AG09309 (cell line): Measurements from ENCODE around the gene PTCD2.

Source experiments
- DNase-seq: peaks from one replicate; pipeline ENCODE4 v3.0.0-alpha.2; 2010; ENCODE audit warnings: low read depth
- H3K4me3 ChIP-seq: 2 replicates; pipeline ENCODE4 v1.5.1; 2011; ENCODE audit warnings: mild to moderate bottlenecking, low read depth, low read length, moderate library complexity; ENCODE audit not compliant: control insufficient read depth
- CTCF ChIP-seq: IDR thresholded peaks from 2 replicates; pipeline ENCODE4 v1.5.1; 2011; ENCODE audit warnings: mild to moderate bottlenecking, low read depth, low read length, inconsistent platforms; ENCODE audit not compliant: insufficient read depth, control insufficient read depth; ENCODE audit errors: missing control alignments

Gene PTCD2

GRCh38 chr5:72379936-72380335 is 59.8 kb downstream of the PTCD2 start:
- no peak overlapping the region for H3K4me3 ChIP-seq
- DNase-seq = no peak
- TF ChIP-seq CTCF = no peak

- no peak for DNase-seq
- no peak overlapping the region for H3K4me3 ChIP-seq
- no peak for TF ChIP-seq CTCF
Observed at GRCh38 chr5:72380492-72381274, 60.5 kb downstream of the PTCD2 start.

GRCh38 chr5:72383280-72383679 is 63.1 kb downstream of the PTCD2 start:
- TF ChIP-seq CTCF = no peak
- H3K4me3 ChIP-seq = no peak overlapping the region
- no peak for DNase-seq

- TF ChIP-seq CTCF = no peak
- H3K4me3 ChIP-seq = no peak overlapping the region
- DNase-seq = no peak
Observed at GRCh38 chr5:72383726-72384125, 63.6 kb downstream of the PTCD2 start.

- no peak for DNase-seq
- no peak for TF ChIP-seq CTCF
- H3K4me3 ChIP-seq = no peak overlapping the region
Observed at GRCh38 chr5:72386639-72387038, 66.5 kb downstream of the PTCD2 start.

- TF ChIP-seq CTCF = no peak
- H3K4me3 ChIP-seq = no peak overlapping the region
- peak; percentile 45 for DNase-seq
Observed at GRCh38 chr5:72387985-72388384, 67.8 kb downstream of the PTCD2 start.
